ENCODE data around the gene CAPZA1. TPM values are rescaled to one million over a fixed set of nuclear protein-coding genes. Genes with fewer than 3 reads are reported as not detected.

The CAPZA1 gene
- total RNA-seq, 1 donor from 2014 or later = 128 TPM

GRCh38 chr1:112629256-112629655 lies 9.6 kb downstream of the CAPZA1 start:
- no peak for DNase-seq (ENCODE audit: extremely low spot score, unreplicated experiment)
- H3K4me3 Mint-ChIP-seq = no peak overlapping the region
- H3K9me3 Mint-ChIP-seq = no peaks in the 10 kb centered on the region
- H3K27ac Mint-ChIP-seq = no peak overlapping the region
- H3K4me1 Mint-ChIP-seq (ENCODE audit: unreplicated experiment) = peaks cover 22% of the 10 kb centered on the region
- TF ChIP-seq, protein P1, sequence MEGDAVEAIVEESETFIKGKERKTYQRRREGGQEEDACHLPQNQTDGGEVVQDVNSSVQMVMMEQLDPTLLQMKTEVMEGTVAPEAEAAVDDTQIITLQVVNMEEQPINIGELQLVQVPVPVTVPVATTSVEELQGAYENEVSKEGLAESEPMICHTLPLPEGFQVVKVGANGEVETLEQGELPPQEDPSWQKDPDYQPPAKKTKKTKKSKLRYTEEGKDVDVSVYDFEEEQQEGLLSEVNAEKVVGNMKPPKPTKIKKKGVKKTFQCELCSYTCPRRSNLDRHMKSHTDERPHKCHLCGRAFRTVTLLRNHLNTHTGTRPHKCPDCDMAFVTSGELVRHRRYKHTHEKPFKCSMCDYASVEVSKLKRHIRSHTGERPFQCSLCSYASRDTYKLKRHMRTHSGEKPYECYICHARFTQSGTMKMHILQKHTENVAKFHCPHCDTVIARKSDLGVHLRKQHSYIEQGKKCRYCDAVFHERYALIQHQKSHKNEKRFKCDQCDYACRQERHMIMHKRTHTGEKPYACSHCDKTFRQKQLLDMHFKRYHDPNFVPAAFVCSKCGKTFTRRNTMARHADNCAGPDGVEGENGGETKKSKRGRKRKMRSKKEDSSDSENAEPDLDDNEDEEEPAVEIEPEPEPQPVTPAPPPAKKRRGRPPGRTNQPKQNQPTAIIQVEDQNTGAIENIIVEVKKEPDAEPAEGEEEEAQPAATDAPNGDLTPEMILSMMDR (conservative IDR thresholded peaks at IDR 0.05) = no peak
- H3K27me3 Mint-ChIP-seq = no peaks in the 10 kb centered on the region
- H3K36me3 Mint-ChIP-seq = peaks cover 24% of the 10 kb centered on the region

GRCh38 chr1:112633628-112634027 lies 14.0 kb downstream of the CAPZA1 start:
- H3K27ac Mint-ChIP-seq = no peak overlapping the region
- no peaks in the 10 kb centered on the region for H3K9me3 Mint-ChIP-seq
- peaks cover 25% of the 10 kb centered on the region for H3K36me3 Mint-ChIP-seq
- no peak overlapping the region for H3K4me3 Mint-ChIP-seq
- no peaks in the 10 kb centered on the region for H3K27me3 Mint-ChIP-seq
- DNase-seq (ENCODE audit: extremely low spot score, unreplicated experiment) = no peak
- TF ChIP-seq, protein P1 (conservative IDR thresholded peaks at IDR 0.05) = no peak
- H3K4me1 Mint-ChIP-seq (ENCODE audit: unreplicated experiment) = peaks cover 21% of the 10 kb centered on the region

DNA sequence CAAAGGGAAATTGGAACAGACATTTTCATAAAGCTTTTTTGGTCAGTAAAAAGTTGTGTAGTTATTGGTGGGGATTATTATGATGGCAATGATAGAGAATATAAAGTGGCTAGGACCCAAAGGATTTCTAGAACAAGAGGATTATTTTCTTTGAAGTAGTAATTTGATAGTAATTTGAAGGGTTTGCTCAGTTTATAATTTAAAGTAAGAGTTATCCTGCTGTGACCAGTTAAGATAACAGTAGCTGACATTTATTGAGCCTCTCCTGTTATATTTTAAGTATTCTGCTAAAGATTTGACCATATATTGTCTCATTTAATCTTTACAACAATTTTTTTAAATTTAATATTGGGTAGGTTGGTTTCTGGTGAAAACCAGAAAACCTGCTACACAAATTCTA lies 14.7 kb downstream of the CAPZA1 start:
- no peak for DNase-seq (ENCODE audit: extremely low spot score, unreplicated experiment)
- TF ChIP-seq, protein P1 (conservative IDR thresholded peaks at IDR 0.05) = no peak
- Mint-ChIP-seq H3K4me1 (ENCODE audit: unreplicated experiment) (peaks cover 21% of the 10 kb centered on the region), H3K27ac (no peak overlapping the region), H3K27me3 (no peaks in the 10 kb centered on the region), H3K9me3 (no peaks in the 10 kb centered on the region), H3K4me3 (no peak overlapping the region), H3K36me3 (peaks cover 26% of the 10 kb centered on the region)

DNA sequence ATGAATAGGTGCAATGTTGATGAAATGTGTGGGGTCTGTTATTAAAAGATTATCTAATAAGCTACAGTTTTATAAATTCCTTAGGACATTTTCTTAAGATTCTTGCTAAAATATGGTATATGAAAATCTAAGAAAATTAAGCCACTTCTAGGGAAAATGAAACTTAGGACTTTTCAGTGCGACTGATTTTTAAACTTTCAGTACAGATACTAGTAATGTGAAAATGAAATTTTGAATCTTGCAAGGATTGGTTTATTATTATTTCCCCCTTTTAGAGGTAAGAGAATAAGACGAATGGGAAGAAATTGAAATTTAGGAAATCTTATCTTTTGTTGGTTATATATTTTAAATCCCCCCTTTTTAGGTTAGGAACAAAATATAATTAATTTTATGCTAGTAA lies 16.4 kb downstream of the CAPZA1 start:
- Mint-ChIP-seq H3K27me3 (no peaks in the 10 kb centered on the region), H3K36me3 (peaks cover 21% of the 10 kb centered on the region), H3K27ac (no peak overlapping the region), H3K9me3 (no peaks in the 10 kb centered on the region), H3K4me3 (no peak overlapping the region), H3K4me1 (ENCODE audit: unreplicated experiment) (peaks cover 21% of the 10 kb centered on the region)
- no peak for DNase-seq (ENCODE audit: extremely low spot score, unreplicated experiment)
- TF ChIP-seq, protein P1 (conservative IDR thresholded peaks at IDR 0.05) = no peak

GRCh38 chr1:112636597-112637253 lies 17.1 kb downstream of the CAPZA1 start:
- H3K4me1 Mint-ChIP-seq (ENCODE audit: unreplicated experiment) = peaks cover 21% of the 10 kb centered on the region

More at GRCh38 chr1:112636597-112637253, 17.1 kb downstream of the CAPZA1 start:
- peak overlapping the region; percentile 79 for H3K27ac Mint-ChIP-seq
- H3K9me3 Mint-ChIP-seq = no peaks in the 10 kb centered on the region
- DNase-seq (ENCODE audit: extremely low spot score, unreplicated experiment) = no peak
- H3K36me3 Mint-ChIP-seq = peaks cover 18% of the 10 kb centered on the region
- TF ChIP-seq, protein P1 (conservative IDR thresholded peaks at IDR 0.05) = no peak
- no peaks in the 10 kb centered on the region for H3K27me3 Mint-ChIP-seq
- no peak overlapping the region for H3K4me3 Mint-ChIP-seq
